ENCODE data around the gene NFIA.
A peak's percentile ranks its signal among the peaks of the same experiment; 100 is the strongest.

NFIA gene

DNA sequence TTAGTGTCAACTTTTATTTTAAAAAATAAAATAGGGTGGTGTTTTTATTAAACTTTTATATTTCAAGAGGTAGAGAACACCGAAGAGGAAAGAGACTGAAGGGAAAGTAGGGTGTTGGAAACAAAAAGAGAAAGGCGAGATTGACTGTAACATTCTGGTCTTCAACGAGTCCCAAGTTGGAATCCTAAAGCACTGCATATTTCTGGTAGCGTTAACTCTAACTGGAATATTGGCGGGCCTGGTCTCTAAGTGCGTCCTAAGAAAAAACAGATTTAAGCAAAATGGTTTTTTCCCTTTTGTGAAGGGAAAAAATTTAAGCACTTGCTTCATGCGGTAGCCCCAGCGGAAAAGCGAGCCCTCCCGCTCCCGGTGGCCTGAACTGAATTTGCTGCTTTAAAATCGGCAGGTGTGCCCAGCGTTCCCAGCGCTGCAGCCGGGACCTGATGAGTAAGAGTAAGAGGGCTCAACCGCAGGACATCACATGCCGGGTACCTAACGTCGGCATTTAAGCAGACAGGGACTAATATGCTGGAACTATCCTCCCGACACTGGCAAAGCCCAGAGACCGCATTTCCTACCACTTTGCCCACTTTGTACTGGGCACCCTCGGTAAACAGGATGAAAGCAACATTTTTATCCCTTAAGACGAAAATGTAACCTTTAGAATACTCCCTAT, 30.5 kb upstream of the NFIA start:
- peak overlapping the region; percentile 81 for H3K4me2 ChIP-seq (ENCODE audit: low read depth, low read length, poor library complexity, severe bottlenecking)
- no peaks in the 10 kb centered on the region for H3K9me3 ChIP-seq (ENCODE audit: insufficient read depth, low read depth, low read length)
- H3K9ac ChIP-seq (ENCODE audit: low read depth, low read length, poor library complexity, severe bottlenecking), result peak overlapping the region; percentile 77
- no peak overlapping the region for H2AFZ ChIP-seq (ENCODE audit: low read length)
- peaks cover 12% of the 10 kb centered on the region; the same call in 1 of the 2 replicates for H3F3A ChIP-seq (ENCODE audit: low read depth)
- H3K79me2 ChIP-seq (ENCODE audit: insufficient read depth, low read length), result no peaks in the 10 kb centered on the region
- H3K4me1 ChIP-seq (ENCODE audit: insufficient read depth, low read length, poor library complexity, severe bottlenecking), result peaks cover 57% of the 10 kb centered on the region
- H3K27me3 ChIP-seq (ENCODE audit: insufficient read depth, low read length, poor library complexity, severe bottlenecking), result no peaks in the 10 kb centered on the region
- no peaks in the 10 kb centered on the region for H3K36me3 ChIP-seq (ENCODE audit: insufficient read depth, low read length)
- no peaks in the 10 kb centered on the region for H4K20me1 ChIP-seq (ENCODE audit: insufficient read depth, low read length, poor library complexity, severe bottlenecking)
- TF ChIP-seq CTCF (conservative IDR thresholded peaks at IDR 0.05; ENCODE audit: low read length) (no peak), EZH2phosphoT487 (IDR thresholded peaks at IDR 0.05; ENCODE audit: borderline replicate concordance) (no peak)
- no peaks in the 10 kb centered on the region for H3K9me2 ChIP-seq (replicated peaks; ENCODE audit: low read depth, low read length)
- peak overlapping the region; percentile 76 for H3K4me3 ChIP-seq (ENCODE audit: low read length, poor library complexity, severe bottlenecking)

DNA sequence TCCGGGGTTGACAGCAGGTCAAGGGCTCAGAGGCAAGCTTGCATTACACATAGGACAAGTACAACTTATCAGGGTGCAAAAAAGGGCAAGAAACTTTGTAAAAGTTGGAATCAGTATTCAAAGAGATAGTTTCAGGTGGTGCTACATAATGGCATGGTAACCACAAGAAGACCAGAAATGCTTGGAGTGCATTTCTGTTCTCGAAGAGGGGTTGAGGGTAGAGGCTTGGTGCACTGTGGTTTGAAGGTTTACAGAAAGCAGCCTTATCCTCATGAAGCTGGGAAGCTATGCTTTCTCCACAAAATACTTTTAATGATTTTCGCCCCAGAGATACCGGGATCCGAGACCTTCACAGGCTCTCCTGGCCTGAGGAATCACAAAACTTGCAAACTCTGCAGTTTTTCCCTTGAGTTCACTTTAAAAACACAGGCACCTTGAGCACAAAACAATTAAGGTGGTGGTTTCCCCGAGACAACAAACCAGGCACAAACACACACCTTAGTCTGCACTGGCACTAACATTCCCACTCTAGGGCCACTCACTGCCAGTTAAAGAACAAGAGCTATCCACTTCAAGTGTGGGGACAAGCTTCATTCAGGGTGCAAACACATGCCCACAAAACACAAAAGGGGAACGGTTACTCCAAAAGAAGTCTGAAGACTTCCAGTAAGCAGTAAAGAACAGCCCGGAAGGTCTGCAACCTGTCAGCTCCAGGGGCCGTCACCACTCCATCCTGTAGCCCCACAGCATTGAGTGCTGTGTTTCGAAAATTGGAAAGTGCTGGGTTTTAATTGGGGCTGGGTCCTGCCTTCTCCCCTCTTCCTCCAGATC, 29.8 kb upstream of the NFIA start:
- Histone ChIP-seq H3K9ac (ENCODE audit: low read depth, low read length, poor library complexity, severe bottlenecking) (no peak overlapping the region), H3K9me2 (replicated peaks; ENCODE audit: low read depth, low read length) (no peaks in the 10 kb centered on the region), H3K4me3 (ENCODE audit: low read length, poor library complexity, severe bottlenecking) (no peak overlapping the region), H3K4me2 (ENCODE audit: low read depth, low read length, poor library complexity, severe bottlenecking) (peak overlapping the region; percentile 81), H2AFZ (ENCODE audit: low read length) (no peak overlapping the region), H3K9me3 (ENCODE audit: insufficient read depth, low read depth, low read length) (no peaks in the 10 kb centered on the region), H3F3A (ENCODE audit: low read depth) (peaks cover 12% of the 10 kb centered on the region; the same call in 1 of the 2 replicates), H4K20me1 (ENCODE audit: insufficient read depth, low read length, poor library complexity, severe bottlenecking) (no peaks in the 10 kb centered on the region), H3K27me3 (ENCODE audit: insufficient read depth, low read length, poor library complexity, severe bottlenecking) (no peaks in the 10 kb centered on the region), H3K4me1 (ENCODE audit: insufficient read depth, low read length, poor library complexity, severe bottlenecking) (peaks cover 57% of the 10 kb centered on the region), H3K79me2 (ENCODE audit: insufficient read depth, low read length) (no peaks in the 10 kb centered on the region), H3K36me3 (ENCODE audit: insufficient read depth, low read length) (no peaks in the 10 kb centered on the region)
- TF ChIP-seq CTCF (conservative IDR thresholded peaks at IDR 0.05; ENCODE audit: low read length) (no peak), EZH2phosphoT487 (IDR thresholded peaks at IDR 0.05; ENCODE audit: borderline replicate concordance) (no peak)

GRCh38 chr1:61053226-61053711, 29.1 kb upstream of the NFIA start:
- no peak overlapping the region for H3K4me3 ChIP-seq (ENCODE audit: low read length, poor library complexity, severe bottlenecking)
- peaks cover 57% of the 10 kb centered on the region for H3K4me1 ChIP-seq (ENCODE audit: insufficient read depth, low read length, poor library complexity, severe bottlenecking)
- peak overlapping the region; percentile 9 for H3K4me2 ChIP-seq (ENCODE audit: low read depth, low read length, poor library complexity, severe bottlenecking)
- no peak overlapping the region for H2AFZ ChIP-seq (ENCODE audit: low read length)
- H3K9ac ChIP-seq (ENCODE audit: low read depth, low read length, poor library complexity, severe bottlenecking), result no peak overlapping the region
- TF ChIP-seq CTCF (conservative IDR thresholded peaks at IDR 0.05; ENCODE audit: low read length) (no peak), EZH2phosphoT487 (IDR thresholded peaks at IDR 0.05; ENCODE audit: borderline replicate concordance) (no peak)
- H3K79me2 ChIP-seq (ENCODE audit: insufficient read depth, low read length), result no peaks in the 10 kb centered on the region
- H3F3A ChIP-seq (ENCODE audit: low read depth), result peaks cover 12% of the 10 kb centered on the region; the same call in 1 of the 2 replicates
- H3K36me3 ChIP-seq (ENCODE audit: insufficient read depth, low read length), result no peaks in the 10 kb centered on the region
- no peaks in the 10 kb centered on the region for H3K9me3 ChIP-seq (ENCODE audit: insufficient read depth, low read depth, low read length)
- H3K27me3 ChIP-seq (ENCODE audit: insufficient read depth, low read length, poor library complexity, severe bottlenecking), result no peaks in the 10 kb centered on the region
- no peaks in the 10 kb centered on the region for H4K20me1 ChIP-seq (ENCODE audit: insufficient read depth, low read length, poor library complexity, severe bottlenecking)
- no peaks in the 10 kb centered on the region for H3K9me2 ChIP-seq (replicated peaks; ENCODE audit: low read depth, low read length)

Data from Loucy (cell line).